GM21737 (cell line): ENCODE measurements around the gene ITGAE.
A peak's percentile ranks its signal among the peaks of the same experiment; 100 is the strongest.
"Not testable (repeated sequence)": the region's sequence is repeated elsewhere in the genome, so short reads cannot be mapped to it uniquely, and the experiment has no call there.

Source experiments
- ATAC-seq: cut with Tn5 transposase; IDR thresholded peaks from one replicate; pipeline ENCODE4 v1.9.1; 2021; ENCODE audit warnings: mild to moderate bottlenecking, moderate library complexity; ENCODE audit not compliant: unreplicated experiment

The ITGAE gene, protein sequence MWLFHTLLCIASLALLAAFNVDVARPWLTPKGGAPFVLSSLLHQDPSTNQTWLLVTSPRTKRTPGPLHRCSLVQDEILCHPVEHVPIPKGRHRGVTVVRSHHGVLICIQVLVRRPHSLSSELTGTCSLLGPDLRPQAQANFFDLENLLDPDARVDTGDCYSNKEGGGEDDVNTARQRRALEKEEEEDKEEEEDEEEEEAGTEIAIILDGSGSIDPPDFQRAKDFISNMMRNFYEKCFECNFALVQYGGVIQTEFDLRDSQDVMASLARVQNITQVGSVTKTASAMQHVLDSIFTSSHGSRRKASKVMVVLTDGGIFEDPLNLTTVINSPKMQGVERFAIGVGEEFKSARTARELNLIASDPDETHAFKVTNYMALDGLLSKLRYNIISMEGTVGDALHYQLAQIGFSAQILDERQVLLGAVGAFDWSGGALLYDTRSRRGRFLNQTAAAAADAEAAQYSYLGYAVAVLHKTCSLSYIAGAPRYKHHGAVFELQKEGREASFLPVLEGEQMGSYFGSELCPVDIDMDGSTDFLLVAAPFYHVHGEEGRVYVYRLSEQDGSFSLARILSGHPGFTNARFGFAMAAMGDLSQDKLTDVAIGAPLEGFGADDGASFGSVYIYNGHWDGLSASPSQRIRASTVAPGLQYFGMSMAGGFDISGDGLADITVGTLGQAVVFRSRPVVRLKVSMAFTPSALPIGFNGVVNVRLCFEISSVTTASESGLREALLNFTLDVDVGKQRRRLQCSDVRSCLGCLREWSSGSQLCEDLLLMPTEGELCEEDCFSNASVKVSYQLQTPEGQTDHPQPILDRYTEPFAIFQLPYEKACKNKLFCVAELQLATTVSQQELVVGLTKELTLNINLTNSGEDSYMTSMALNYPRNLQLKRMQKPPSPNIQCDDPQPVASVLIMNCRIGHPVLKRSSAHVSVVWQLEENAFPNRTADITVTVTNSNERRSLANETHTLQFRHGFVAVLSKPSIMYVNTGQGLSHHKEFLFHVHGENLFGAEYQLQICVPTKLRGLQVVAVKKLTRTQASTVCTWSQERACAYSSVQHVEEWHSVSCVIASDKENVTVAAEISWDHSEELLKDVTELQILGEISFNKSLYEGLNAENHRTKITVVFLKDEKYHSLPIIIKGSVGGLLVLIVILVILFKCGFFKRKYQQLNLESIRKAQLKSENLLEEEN

DNA sequence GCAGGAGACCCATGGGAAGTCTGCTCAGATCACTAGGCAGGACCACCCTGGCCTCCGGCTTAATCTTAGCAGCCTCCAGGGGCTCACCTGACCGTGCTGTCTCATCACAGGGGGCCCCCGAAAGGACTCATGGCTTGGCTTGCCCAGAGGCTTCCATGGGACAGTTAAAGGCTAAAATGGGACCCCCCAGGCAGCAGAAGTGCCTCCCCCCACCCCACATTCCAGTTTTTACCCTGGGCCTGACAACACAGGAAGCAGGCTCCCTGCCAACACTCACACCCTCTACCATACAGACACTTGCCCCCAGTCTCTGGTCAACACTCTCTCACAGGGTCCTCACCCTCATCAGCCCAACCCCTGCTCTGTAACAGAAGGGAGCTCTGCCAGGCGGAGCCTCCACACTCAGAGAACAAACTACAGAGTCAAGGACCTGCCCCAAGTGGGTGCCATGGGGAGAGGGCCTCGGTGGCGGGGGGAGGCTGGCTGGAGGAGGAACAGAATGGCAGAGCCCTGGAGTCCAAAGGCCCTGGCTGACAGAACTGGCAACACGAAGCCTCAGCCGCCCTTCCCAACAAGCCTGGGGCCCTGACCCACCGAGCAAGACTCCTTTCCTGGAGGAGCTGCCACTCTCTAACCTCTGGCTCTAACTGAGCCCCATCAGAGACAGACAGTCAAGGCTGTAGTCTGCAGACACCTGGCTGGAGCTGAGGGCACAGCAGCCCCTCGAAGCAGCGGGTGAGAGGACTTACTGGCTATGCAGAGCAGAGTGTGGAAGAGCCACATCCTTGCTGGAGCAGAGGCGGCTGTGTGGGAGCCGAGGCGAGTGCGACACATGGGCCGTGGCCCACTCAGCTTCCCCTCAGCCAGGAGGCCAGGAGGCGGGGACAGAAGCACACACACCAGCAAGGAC lies at the start of gene ITGAE:
ITGAE (minus strand) TSS at position 827 of the 910 bp plus-strand sequence; CDS start at position 783, 44 bp downstream.
- no peak for ATAC-seq

DNA sequence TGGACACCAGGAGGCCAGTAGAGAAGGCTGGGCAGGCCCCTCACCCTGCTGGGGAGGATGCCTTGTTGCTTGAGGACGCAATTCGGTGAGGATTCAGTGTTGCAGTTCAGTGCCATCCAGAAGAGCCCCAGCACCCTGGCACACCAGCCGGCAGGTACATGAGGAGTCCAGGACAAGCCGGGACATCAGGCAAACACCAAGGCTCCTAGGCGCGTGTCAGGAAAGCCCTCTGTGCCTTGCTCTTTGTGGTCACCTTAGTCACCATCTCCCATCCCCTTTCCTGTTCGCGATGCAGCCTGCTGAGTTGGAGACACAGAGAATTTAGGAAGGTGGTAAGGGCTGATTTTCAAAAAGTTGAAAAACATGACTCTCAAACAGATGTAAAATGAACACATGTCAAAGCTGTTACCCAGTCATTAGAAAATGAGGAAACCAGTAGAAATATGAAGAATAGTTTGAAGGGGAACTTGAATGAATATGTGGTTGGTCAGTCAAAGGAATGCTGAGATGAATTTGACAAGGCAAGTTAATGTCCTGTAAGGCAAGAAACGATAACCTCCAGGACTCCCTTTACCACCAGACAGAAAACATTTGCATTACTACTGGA lies 47.3 kb upstream of the ITGAE start:
- ATAC-seq: no peak

DNA sequence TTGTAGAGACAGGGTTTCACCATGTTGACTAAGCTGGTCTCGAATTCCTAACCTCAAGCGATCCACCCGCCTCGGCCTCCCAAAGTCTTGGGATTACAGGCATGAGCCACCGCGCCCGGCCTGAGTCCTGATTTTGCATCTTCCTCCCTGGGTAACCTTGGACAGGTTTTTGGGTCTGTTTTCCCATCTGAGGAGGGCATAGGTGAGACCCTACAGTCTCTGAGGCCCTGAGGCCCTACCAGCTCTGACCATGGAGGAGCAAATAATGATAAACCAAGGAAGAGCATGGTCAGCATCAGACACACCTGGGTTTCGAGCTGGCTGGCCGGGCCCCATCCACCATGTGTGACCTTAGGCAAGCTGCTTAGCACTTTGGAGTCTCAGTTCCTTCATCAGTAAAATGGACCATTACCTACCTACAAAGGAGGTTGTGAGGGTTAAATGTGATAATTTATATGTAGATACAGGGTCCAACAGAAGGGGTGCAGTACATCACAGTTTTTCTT lies 46.2 kb upstream of the ITGAE start:
- no peak for ATAC-seq

DNA sequence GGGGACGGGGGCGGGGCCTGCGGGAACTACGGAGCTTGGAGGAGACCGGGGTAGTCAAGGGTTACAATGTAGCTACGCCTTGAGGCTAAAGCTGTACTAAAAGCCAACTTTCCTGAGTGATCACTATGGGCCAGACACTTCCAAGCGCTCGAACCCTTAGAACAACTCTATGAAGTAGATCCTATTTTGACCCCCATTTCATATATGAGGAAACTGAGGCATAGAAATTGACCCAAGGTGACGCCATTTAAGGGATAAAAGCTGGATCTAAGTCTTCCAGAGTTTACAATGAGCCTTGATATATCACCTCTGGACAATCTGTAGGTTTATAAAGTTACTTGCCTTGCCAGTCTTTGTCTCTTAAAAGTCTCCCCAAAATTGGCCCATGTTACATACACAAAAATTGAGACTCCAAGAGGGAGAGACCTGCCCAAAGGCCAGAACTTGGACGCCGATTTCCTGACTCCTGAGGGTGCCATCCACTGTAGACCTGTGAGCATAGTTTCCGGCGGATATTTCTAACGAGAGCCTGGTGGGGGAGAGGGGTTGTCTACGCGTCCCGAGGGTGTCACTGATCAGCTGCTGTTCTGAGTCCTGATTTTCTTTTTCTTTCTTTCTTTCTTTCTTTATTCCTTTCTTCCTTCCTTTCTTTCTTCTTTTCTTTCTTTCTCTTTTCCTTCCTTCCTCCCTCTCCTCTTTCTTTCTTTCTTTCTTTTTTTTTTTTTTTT lies 45.6 kb upstream of the ITGAE start:
- ATAC-seq: no peak

DNA sequence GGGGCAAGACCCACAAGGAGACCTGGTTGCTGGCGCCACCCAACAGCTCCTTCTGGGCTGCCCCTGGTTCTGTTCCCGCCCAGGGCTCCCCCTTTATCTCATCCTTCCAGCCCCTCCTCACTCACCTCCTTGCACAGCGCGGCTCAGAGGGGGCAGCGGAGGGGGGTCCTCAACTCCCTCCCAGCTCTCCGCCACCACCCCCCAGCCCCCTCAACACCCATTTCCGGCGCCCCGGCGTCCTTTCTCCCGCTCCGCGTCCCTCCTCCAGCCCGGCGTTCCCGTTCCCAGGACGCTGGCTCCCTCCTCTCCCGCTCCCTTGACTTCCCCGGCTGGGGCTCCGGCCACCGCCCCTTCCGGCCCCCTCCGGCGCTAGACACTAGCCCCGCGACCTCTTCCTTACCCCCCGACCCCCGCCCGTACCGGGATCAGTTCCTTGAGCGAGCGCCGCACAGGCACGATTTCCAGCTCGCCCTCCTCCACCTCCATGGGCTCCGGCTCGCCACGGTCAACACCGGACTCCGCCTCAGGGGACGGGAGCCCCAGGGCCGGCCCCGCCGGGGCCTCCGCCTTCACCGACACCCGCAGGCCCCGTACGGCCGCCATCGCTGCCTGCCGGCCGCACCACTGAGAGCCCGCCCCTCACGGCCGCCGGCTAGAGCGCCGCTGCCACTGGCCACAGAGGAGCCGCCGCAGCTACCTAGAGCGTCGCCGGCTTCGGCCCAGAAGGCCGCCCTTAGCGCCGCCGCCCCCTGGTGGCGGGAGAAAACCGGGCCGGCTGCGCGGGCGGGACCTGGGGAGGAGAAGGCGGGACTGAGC lies 44.8 kb upstream of the ITGAE start, which contains the start of gene NCBP3:
NCBP3 (minus strand) TSS at position 626 of the 816 bp plus-strand sequence; CDS start at position 603, 23 bp downstream.
- peak; percentile 90 for ATAC-seq

DNA sequence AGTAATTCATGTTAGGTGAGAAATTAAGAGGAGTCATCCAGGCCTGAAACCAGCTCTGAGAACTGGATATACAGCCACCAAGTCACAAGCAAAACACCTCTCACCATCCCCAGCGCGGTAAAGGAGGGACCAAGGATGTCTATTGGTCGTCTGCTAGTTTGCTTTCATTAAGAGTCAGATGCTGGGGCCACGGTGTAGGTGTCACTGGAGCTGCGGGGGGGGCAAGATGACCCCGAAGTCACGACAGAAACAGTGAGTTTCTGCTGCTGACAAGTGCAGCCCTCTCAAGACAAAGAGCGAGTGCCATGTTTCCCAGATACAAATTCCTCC lies 44.3 kb upstream of the ITGAE start:
- peak; percentile 5 for ATAC-seq

DNA sequence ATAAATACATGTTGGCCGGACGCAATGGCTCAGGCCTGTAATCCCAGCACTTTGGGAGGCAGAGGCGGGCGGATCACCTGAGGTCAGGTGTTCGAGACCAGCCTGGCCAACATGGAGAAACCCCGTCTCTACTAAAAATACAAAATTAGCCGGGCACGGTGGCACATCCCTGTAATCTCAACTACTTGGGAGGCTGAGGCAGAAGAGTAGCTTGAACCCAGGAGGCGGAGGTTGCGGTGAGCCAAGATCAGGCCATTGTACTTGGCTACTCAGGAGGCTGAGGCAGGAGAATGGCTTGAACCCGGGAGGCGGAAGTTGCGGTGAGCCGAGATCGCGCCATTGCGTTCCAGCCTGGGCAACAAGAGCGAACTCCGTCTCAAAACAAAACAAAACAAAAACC lies 43.6 kb upstream of the ITGAE start:
- not testable (repeated sequence) for ATAC-seq

DNA sequence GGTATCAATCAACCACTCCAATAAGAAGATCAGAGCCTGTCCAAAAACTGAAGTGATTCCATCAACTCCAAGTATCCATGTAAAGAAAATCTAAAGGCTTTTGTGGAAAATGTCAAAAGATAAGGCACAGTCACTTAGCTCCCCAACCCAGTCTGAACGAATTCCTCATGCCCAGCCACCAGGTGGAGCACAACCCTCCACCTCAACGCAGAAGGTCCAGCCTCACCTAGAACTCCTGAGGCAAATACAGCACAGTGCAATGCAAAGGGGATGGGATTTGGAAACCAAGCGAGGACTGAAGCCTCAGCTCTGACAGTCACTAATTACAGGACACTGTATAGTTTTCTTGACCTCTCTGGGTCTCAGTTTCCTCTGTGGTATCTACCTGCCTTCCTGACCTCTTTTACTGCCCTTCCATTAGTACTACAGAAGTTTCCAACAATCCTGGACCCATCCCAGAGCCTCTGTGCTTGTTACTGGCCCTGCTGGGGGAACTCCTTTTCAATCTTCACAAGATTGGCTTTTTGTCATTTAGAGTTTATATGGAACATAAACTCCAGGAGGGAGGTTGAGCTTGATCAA lies 43.0 kb upstream of the ITGAE start:
- ATAC-seq: no peak

DNA sequence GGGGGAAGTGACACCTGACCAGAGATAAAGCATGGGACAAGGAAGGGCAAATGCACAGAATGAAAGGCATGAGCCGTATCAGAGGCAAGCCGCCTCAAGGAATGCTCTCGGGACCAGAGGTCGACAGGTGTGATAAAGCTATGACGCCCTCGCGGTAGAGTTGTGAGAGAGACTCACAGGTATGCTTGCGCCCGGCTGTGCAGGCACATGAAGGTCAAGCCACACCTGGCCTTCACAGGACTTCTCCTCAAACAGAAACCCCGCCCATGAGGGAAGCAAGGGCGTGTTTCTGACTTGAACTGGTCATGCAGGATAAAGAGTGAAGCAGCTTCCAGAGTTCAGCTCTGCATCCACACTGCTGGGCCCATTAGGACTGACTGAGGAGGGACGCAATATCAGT lies 37.2 kb upstream of the ITGAE start:
- no peak for ATAC-seq

DNA sequence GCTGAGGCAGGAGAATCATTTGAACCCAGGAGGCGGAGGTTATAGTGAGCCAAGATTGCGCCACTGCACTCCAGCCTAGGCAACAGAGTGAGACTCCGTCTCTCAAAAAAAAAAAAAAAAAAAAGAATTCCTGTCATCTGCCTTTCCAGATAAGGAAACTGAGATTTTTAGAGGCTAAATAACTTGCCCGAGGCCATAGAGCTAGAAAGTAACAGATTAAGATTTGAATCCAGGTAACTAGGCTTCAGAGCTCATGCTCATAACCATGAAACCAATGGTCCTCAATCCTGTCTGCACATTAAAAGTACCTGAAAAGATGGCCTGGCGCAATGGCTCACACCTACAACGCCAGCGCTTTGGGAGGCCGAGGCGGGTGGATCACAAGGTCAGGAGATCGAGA lies 35.6 kb upstream of the ITGAE start:
- no peak for ATAC-seq

DNA sequence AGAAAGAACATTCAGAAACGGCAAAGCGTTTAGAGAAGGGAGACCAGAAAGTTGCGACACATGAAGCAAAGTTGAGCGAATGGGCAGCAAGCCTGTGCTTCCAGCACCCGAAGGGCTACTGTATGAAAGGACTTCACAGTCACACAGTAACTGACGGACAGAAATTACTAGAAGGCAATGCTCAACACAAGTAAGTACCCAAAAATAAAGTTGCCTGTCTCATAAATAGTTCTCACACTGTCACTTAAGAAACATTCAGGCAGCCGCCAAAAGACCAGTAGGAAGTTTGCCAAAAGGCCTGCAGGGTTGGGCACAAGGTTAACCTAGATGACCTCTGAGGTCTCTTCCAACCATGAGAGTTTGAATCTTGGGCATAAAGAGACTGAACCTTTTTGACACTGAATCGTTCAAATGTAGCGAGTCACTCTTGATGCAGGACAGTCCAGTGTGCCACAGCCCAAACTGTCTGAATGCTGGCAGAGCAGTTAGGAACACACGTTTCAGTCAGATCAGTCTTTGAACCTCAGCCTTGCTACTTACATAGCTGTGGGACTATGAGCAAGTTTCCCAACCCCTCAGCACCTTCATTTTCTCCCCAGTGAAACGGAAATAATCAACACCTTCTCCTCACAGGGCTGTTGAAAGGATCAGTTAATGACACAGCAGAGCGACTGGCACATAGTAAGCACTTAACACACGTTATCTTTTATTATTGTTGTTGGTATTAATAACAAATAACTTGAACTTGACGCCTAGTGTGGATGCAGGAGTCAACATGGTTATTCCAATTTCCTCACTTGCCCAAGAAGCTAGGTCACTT lies 34.6 kb upstream of the ITGAE start:
- no peak for ATAC-seq

DNA sequence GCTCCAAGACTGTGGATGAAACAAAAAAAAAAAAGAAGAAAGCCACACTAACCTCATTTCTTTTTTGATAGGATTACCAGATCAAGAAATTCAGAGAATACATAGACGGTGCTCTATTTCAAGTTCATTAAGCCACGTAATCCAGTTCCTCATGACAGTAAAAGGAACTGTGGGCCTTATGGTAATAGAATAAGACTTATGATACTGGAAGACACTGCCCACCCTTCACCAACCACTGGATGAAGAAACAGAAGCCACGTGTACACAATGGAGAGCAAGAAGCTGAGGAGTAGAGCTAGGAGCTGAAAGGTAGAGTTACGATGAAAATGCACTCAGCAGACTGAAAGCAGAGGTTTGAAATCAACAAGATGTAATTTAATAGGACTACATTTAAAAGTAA lies 33.8 kb upstream of the ITGAE start:
- ATAC-seq: no peak

DNA sequence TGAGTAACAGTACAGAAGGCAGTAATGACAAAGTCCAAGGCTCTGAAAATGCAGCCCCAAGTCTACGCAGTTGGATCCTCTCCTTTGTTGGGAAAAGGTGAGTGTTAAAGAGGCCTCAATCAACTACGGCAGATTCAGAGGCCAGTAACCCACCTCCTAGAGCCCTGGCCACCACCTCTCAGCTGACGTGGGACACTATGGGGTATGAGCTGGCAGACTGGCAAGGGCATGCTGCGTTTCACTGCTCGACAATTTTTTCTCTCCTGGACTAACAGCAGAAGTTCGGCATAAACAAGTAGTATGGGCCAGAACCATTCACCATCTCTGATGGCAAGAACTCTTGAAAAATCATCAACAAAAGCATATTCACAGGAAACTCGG lies 27.9 kb upstream of the ITGAE start:
- ATAC-seq: no peak

DNA sequence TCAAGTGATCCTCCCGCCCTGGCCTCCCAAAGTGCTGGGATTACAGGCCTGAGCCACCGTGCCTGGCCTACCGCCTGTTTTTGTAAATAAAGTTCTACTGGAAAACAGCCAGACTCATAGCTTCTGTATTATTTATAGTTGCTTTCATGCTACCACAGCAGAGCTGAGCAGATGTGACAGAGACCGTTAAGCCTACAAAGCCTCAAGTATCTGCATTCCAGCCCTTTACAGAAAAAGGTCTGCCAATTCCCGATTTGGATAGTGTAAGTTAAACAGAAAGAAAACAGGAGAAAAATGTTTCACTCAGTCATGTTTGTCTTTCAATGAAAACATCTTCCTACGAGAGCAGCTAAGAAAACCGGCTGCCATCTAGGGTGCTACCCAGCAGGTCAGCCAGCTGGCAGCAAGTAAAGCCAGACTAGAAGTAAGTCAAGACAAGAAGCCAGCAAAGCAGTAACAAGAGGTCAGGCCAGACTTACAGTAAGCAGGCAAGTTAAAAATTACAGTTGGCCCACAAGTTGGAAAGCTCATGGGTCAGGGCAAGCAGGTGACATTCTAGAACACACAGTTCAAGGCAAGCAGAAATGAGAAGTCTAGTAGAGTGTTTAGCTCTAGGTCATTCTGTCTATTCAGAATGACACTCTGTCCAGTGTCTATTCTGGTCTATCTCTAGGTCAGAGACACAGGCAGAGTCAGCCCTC lies 27.3 kb upstream of the ITGAE start:
- ATAC-seq: no peak

DNA sequence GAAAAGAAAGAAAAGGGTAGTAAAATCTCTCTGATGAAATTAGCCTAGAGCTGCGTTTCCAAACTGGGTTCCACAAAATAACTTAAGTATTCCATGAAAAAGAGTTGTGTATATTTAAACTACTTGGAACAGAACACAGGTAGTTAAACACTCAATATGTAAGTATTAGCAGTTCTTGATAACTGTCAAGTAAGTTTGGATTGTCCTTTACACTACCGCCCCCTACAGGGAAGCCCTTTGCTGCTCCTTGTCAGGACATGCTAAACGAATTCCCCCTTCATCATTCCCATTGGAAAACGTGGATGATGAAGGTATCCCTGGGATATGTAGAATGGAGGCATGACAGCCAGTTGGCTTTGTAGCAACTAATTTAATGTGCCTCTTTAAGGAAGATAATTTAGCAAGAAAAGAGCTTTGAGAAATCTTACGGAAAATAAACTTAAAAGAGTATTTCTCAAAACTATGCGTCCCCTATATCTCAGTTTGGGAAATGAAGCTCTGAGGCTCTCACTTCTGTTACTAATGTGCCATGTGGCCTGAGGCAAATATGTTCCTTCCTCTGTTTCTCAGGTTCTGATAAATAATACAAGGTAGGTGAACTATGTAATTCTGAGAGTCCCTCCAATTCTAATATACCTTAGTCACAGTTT lies 26.3 kb upstream of the ITGAE start:
- ATAC-seq: no peak

DNA sequence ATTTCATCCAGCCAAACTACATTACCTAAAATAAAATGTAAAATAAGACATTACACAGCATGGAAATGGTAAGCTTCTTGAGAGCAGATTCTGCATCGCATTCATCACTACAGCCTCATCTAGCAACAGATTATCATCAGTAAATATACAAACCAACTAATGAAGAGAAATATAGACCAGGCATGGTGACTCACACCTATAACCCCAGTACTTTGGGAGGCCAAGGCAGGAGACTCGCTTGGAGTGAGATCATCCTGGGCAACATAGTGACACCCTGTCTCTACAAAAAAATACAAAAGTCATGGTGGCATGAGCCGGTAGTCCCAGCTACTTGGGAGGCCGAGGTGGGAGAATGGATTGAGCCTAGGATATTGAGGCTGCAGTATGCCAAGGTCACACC lies 25.2 kb upstream of the ITGAE start:
- no peak for ATAC-seq
